SK-N-SH (cell line): ENCODE results near the gene TDRKH. TPM values are rescaled to one million over a fixed set of nuclear protein-coding genes. Genes with fewer than 3 reads are reported as not detected.
A peak's percentile ranks its signal among the peaks of the same experiment; 100 is the strongest.

Source experiments
- CTCF ChIA-PET: fragments of 300-600, 350-600 bp; formaldehyde crosslinking; extraction: SDS; loops from one replicate; lab custom pipeline; 2021; lab: Yijun Ruan, JAX
- POLR2A ChIA-PET: fragments of 350-600 bp; sonication (Branson Sonifier 250); formaldehyde crosslinking; extraction: SDS; loops from one replicate; lab custom pipeline; 2020; ENCODE audit warnings: antibody characterized with exemption, inconsistent platforms; lab: Yijun Ruan, JAX
- DNase-seq: peaks from one replicate; pipeline ENCODE4 v3.0.0; 2012
- H2AFZ ChIP-seq: fragments of 200-600 bp; sonication (generic); 2 replicates; pipeline ENCODE4 v1.8.1; 2016; ENCODE audit warnings: antibody characterized with exemption, mild to moderate bottlenecking, low read depth
- H3F3A ChIP-seq: fragments of 200-600 bp; sonication (generic); replicated peaks from 2 replicates; pipeline ENCODE3; 2016; ENCODE audit warnings: antibody characterized with exemption, mild to moderate bottlenecking; ENCODE audit not compliant: insufficient read depth
- H3K27ac ChIP-seq, 2 experiments: fragments of 200-500 bp in 1 of 2; fragments of 200-600 bp in 1 of 2; sonication (Bioruptor generic) in 1 of 2; sonication (generic), shearing (Covaris generic) in 1 of 2; 2 replicates each; pipeline versions ENCODE4 v1.5.1 to v1.6.1; 2014 to 2016; ENCODE audit warnings: low read depth in 2 of 2, inconsistent platforms in 1 of 2, low read length in 1 of 2, mild to moderate bottlenecking in 1 of 2, mixed read lengths in 1 of 2
- H3K27me3 ChIP-seq: fragments of 200-600 bp; sonication (generic), shearing (Covaris generic); 2 replicates; pipeline ENCODE4 v1.6.1; 2016; ENCODE audit warnings: mixed run types; ENCODE audit not compliant: insufficient read depth
- H3K36me3 ChIP-seq, 2 experiments: fragments of 200-500 bp in 1 of 2; fragments of 200-600 bp in 1 of 2; sonication (Bioruptor generic) in 1 of 2; sonication (generic) in 1 of 2; replicated peaks in 1 of 2; 2 replicates each; pipeline versions ENCODE3 to v1.5.1; 2014 to 2016; ENCODE audit warnings: low read length in 1 of 2, mild to moderate bottlenecking in 1 of 2; ENCODE audit not compliant: insufficient read depth in 2 of 2, control insufficient read depth in 1 of 2
- H3K4me1 ChIP-seq, 2 experiments: fragments of 200-500 bp in 1 of 2; fragments of 200-600 bp in 1 of 2; sonication (Bioruptor generic) in 1 of 2; sonication (generic), shearing (Covaris generic) in 1 of 2; 2 replicates each; pipeline versions ENCODE4 v1.5.1 to v1.6.1; 2014 to 2016; ENCODE audit warnings: low read depth in 1 of 2, low read length in 1 of 2, mixed run types in 1 of 2; ENCODE audit not compliant: insufficient read depth in 2 of 2, control insufficient read depth in 1 of 2
- H3K4me2 ChIP-seq: fragments of 200-600 bp; sonication (generic), shearing (Covaris generic); 2 replicates; pipeline ENCODE4 v1.6.1; 2017; ENCODE audit warnings: mixed run types
- H3K4me3 ChIP-seq, 2 experiments: fragments of 200-500 bp in 1 of 2; fragments of 200-600 bp in 1 of 2; sonication (Bioruptor generic) in 1 of 2; sonication (generic), shearing (Covaris generic) in 1 of 2; 2 replicates each; pipeline versions ENCODE4 v1.5.1 to v1.8.1; 2014 to 2016; ENCODE audit warnings: low read depth in 2 of 2, inconsistent platforms in 1 of 2, low read length in 1 of 2, mild to moderate bottlenecking in 1 of 2, mixed read lengths in 1 of 2, moderate library complexity in 1 of 2
- H3K79me2 ChIP-seq: fragments of 200-600 bp; sonication (generic); 2 replicates; pipeline ENCODE4 v1.8.1; 2017; ENCODE audit warnings: mild to moderate bottlenecking; ENCODE audit not compliant: insufficient read depth
- H3K9ac ChIP-seq: fragments of 200-600 bp; sonication (generic); 2 replicates; pipeline ENCODE4 v1.6.1; 2017; ENCODE audit warnings: mixed run types
- H3K9me2 ChIP-seq: fragments of 200-600 bp; sonication (generic); 2 replicates; pipeline ENCODE4 v1.6.1; 2017; ENCODE audit warnings: mixed run types
- H3K9me3 ChIP-seq: fragments of 200-600 bp; sonication (generic); 2 replicates; pipeline ENCODE4 v1.6.1; 2017; ENCODE audit warnings: mixed run types, mild to moderate bottlenecking, moderate library complexity
- H4K20me1 ChIP-seq: fragments of 200-600 bp; sonication (generic); 2 replicates; pipeline ENCODE4 v1.6.1; 2017; ENCODE audit warnings: mild to moderate bottlenecking, mixed run types; ENCODE audit not compliant: insufficient read depth
- CHD2 ChIP-seq: fragments of 150-350 bp; IDR thresholded peaks from 2 replicates; pipeline ENCODE4 v1.6.1; 2018; ENCODE audit warnings: low read length; ENCODE audit not compliant: partially characterized antibody
- CTCF ChIP-seq: fragments of 200-600 bp; sonication (generic); IDR thresholded peaks from 2 replicates; pipeline ENCODE4 v1.6.1; 2017; ENCODE audit warnings: antibody characterized with exemption, mild to moderate bottlenecking, moderate library complexity
- FOSL2 ChIP-seq: IDR thresholded peaks from 2 replicates; pipeline ENCODE4 v1.4.0; 2012; ENCODE audit warnings: low read depth, mild to moderate bottlenecking, moderate library complexity, borderline replicate concordance
- GABPA ChIP-seq: IDR thresholded peaks from 2 replicates; pipeline ENCODE4 v1.4.0; 2012; ENCODE audit warnings: low read depth, mild to moderate bottlenecking
- GATA2 ChIP-seq: sonication (generic); formaldehyde crosslinking; IDR thresholded peaks from 2 replicates; pipeline ENCODE4 v1.5.0; 2020; ENCODE audit warnings: mild to moderate bottlenecking, missing genetic modification reagents
- IRF3 ChIP-seq: fragments of 150-350 bp; IDR thresholded peaks from 2 replicates; pipeline ENCODE4 v1.6.1; 2016; ENCODE audit warnings: mild to moderate bottlenecking, low read depth, low read length
- JUND ChIP-seq: IDR thresholded peaks from 2 replicates; pipeline ENCODE4 v1.4.0; 2012
- MAX ChIP-seq: IDR thresholded peaks from 2 replicates; pipeline ENCODE4 v1.4.0; 2012; ENCODE audit warnings: low read depth
- MEF2A ChIP-seq: IDR thresholded peaks from 2 replicates; pipeline ENCODE4 v1.4.0; 2012; ENCODE audit warnings: low read depth, borderline replicate concordance
- MXI1 ChIP-seq: IDR thresholded peaks from 2 replicates; pipeline ENCODE4 v1.6.1; 2012; ENCODE audit warnings: mild to moderate bottlenecking, low read depth, low read length, improper control_type of control experiment
- PBX3 ChIP-seq: IDR thresholded peaks from 2 replicates; pipeline ENCODE4; 2012
- RFX5 ChIP-seq: IDR thresholded peaks from 2 replicates; pipeline ENCODE4 v1.6.1; 2012; ENCODE audit warnings: mild to moderate bottlenecking, improper control_type of control experiment, low read length
- SIN3A ChIP-seq: IDR thresholded peaks from 2 replicates; pipeline ENCODE4 v1.6.1; 2012; ENCODE audit warnings: low read depth, mild to moderate bottlenecking, low read length, moderate library complexity, borderline replicate concordance
- SMC3 ChIP-seq: IDR thresholded peaks from 2 replicates; pipeline ENCODE4 v1.6.1; 2012; ENCODE audit warnings: low read depth, low read length, improper control_type of control experiment
- TAF1 ChIP-seq: IDR thresholded peaks from 2 replicates; pipeline ENCODE4 v1.6.1; 2012; ENCODE audit warnings: low read depth, mild to moderate bottlenecking, low read length, moderate library complexity, borderline replicate concordance
- TCF12 ChIP-seq: IDR thresholded peaks from 2 replicates; pipeline ENCODE4 v1.4.0; 2012
- USF2 ChIP-seq: fragments of 150-350 bp; IDR thresholded peaks from 2 replicates; pipeline ENCODE4 v1.6.1; 2017; ENCODE audit warnings: antibody characterized with exemption, low read length, low read depth, borderline replicate concordance
- WGBS: methylation state at CpG from one replicate; pipeline ENCODE4 v1.1.6; 2017; ENCODE audit warnings: low lambda C conversion rate; 5-methylcytosine and 5-hydroxymethylcytosine counted together
- polyA plus RNA-seq, 3 experiments: library from polyadenylated mRNA; depleted of rRNA; stranded (reverse); fragments of >200 nt; gene quantifications; 2 replicates each; pipeline ENCODE4 v1.2.3, GENCODE V29; 2012

Gene TDRKH
- polyA plus RNA-seq, 1 of the 3 experiments (the other 2 are of a cell fraction): 1.9 TPM

GRCh38 chr1:151832318-151832980 is 42.1 kb upstream of the TDRKH start:
- no peaks in the 10 kb centered on the region for H4K20me1 ChIP-seq
- CTCF ChIA-PET: interaction anchor here (0.7 to 1.3 kb wide), 5 partner anchors 11 to 299 kb away, joined by 3 to 6 read pairs (median 4); partner anchors contain the start of gene CELF3
- no peaks in the 10 kb centered on the region for H3K9me3 ChIP-seq
- TF ChIP-seq MXI1: peak; percentile 55; the same call in 1 of the 2 replicates
- TF ChIP-seq IRF3: no peak
- TF ChIP-seq MAX: peak; percentile 67
- TF ChIP-seq, all 33 proteins: peak for 2
- no peaks in the 10 kb centered on the region for H3K27me3 ChIP-seq
- no peak overlapping the region for H3K4me3 ChIP-seq
- H3K4me1 ChIP-seq: peaks cover 0 to 39% of the 10 kb centered on the region in 2 experiments; a peak in 1 of 4 replicates
- WGBS: 38% methylated on average over 8 of the region's 10 CpGs
- DNase-seq: peak; percentile 57
- H3K79me2 ChIP-seq: no peaks in the 10 kb centered on the region
- H3K4me2 ChIP-seq: no peak overlapping the region
- peak overlapping the region in 1 of 2 experiments; percentile 45; a peak in 1 of 4 replicates for H3K27ac ChIP-seq
- no peaks in the 10 kb centered on the region for H3K36me3 ChIP-seq
- POLR2A ChIA-PET: interaction anchor here (1.8 kb wide), 1 partner anchor 10 kb away, joined by 6 read pairs; no protein-coding TSS in a partner anchor
- no peak overlapping the region for H2AFZ ChIP-seq
- H3K9ac ChIP-seq: no peak overlapping the region
- H3K9me2 ChIP-seq: no peaks in the 10 kb centered on the region
- no peaks in the 10 kb centered on the region for H3F3A ChIP-seq

GRCh38 chr1:151831605-151832004 is 41.3 kb upstream of the TDRKH start, which contains the start of gene RORC:
Gene RORC (minus strand): TSS chr1:151831802. CDS start chr1:151831764, 38 bp downstream.
- Histone ChIP-seq H4K20me1 (no peaks in the 10 kb centered on the region), H3K27ac (peak within 1 kb of the TSS in 1 of 2 experiments; percentile 45; a peak in 1 of 4 replicates), H3F3A (no peaks in the 10 kb centered on the region), H2AFZ (no peak within 1 kb of the TSS), H3K79me2 (no peaks in the 10 kb centered on the region), H3K9me3 (no peaks in the 10 kb centered on the region), H3K9ac (no peak within 1 kb of the TSS), H3K4me1 (peaks cover 0 to 39% of the 10 kb centered on the region in 2 experiments; a peak in 1 of 4 replicates), H3K9me2 (no peaks in the 10 kb centered on the region), H3K4me2 (no peak within 1 kb of the TSS), H3K4me3 (no peak within 1 kb of the TSS), H3K27me3 (no peaks in the 10 kb centered on the region), H3K36me3 (no peaks in the 10 kb centered on the region)
- POLR2A ChIA-PET: interaction anchor here (1.8 kb wide), 1 partner anchor 9 kb away, joined by 6 read pairs; no protein-coding TSS in a partner anchor
- CTCF ChIA-PET: no interaction called here
- TF ChIP-seq RFX5: no peak
- TF ChIP-seq TCF12: no peak
- no peak for TF ChIP-seq MXI1
- TF ChIP-seq MEF2A: no peak
- TF ChIP-seq IRF3: no peak
- TF ChIP-seq SIN3A: no peak
- no peak for TF ChIP-seq PBX3
- TF ChIP-seq CTCF: no peak
- TF ChIP-seq GATA2 (CRISPR knock-in tag): no peak
- TF ChIP-seq SMC3: no peak
- no peak for TF ChIP-seq MAX
- TF ChIP-seq GABPA: no peak
- TF ChIP-seq CHD2: no peak
- no peak for TF ChIP-seq USF2
- TF ChIP-seq FOSL2: no peak
- no peak for TF ChIP-seq JUND
- no peak for TF ChIP-seq TAF1
- DNase-seq: no peak
- 73% methylated on average over 5 of the region's 5 CpGs for WGBS
